H1 (cell line): ENCODE data around the gene PDP2. TPM values are rescaled to one million over a fixed set of nuclear protein-coding genes. Genes with fewer than 3 reads are reported as not detected.
A peak's percentile ranks its signal among the peaks of the same experiment; 100 is the strongest.

Source experiments
- CTCF ChIA-PET: fragments of 300-600 bp; sonication (Branson Sonifier 250); formaldehyde crosslinking; loops from one replicate; lab custom pipeline; 2021; ENCODE audit not compliant: partially characterized antibody; lab: Charles Lee
- POLR2A ChIA-PET: fragments of 300-600 bp; sonication (Branson Sonifier 250); formaldehyde crosslinking; loops from one replicate; lab custom pipeline; 2021; ENCODE audit warnings: inconsistent platforms; ENCODE audit not compliant: partially characterized antibody; lab: Charles Lee
- DNase-seq, 2 experiments: peaks; one replicate each; pipeline versions ENCODE4 v3.0.0 to v3.0.0-alpha.2; 2010 to 2022; ENCODE audit warnings: low spot score in 2 of 2, low read depth in 1 of 2, mixed read lengths in 1 of 2
- FAIRE-seq: peaks from 2 replicates; lab custom pipeline; 2011; peaks lifted over from hg19 to GRCh38; lab: Jason Lieb, UNC
- H2AFZ ChIP-seq: 2 replicates; pipeline ENCODE4 v1.8.1; 2012; ENCODE audit warnings: low read length, inconsistent platforms
- H2AK5ac ChIP-seq: 2 replicates; pipeline ENCODE4 v1.6.1; 2013; ENCODE audit warnings: low read depth, low read length
- H2BK120ac ChIP-seq: replicated peaks from 2 replicates; pipeline ENCODE3; 2013; ENCODE audit warnings: low read depth, low read length, inconsistent platforms
- H2BK12ac ChIP-seq: 2 replicates; pipeline ENCODE4 v1.6.1; 2013; ENCODE audit warnings: low read depth, low read length
- H2BK15ac ChIP-seq: 2 replicates; pipeline ENCODE4 v1.6.1; 2013; ENCODE audit warnings: low read length
- H2BK20ac ChIP-seq: 2 replicates; pipeline ENCODE4 v1.6.1; 2013; ENCODE audit warnings: low read length
- H2BK5ac ChIP-seq: 2 replicates; pipeline ENCODE4 v1.6.1; 2013; ENCODE audit warnings: low read depth, low read length
- H3K14ac ChIP-seq: 2 replicates; pipeline ENCODE4 v1.6.1; 2013; ENCODE audit warnings: inconsistent platforms; ENCODE audit not compliant: insufficient read length
- H3K18ac ChIP-seq: 2 replicates; pipeline ENCODE4 v1.6.1; 2013; ENCODE audit warnings: low read length; ENCODE audit errors: extremely low read depth
- H3K23ac ChIP-seq: 2 replicates; pipeline ENCODE4 v1.6.1; 2013; ENCODE audit warnings: inconsistent platforms; ENCODE audit not compliant: insufficient read length
- H3K23me2 ChIP-seq: 2 replicates; pipeline ENCODE4 v1.6.1; 2013; ENCODE audit warnings: low read depth, low read length
- H3K27ac ChIP-seq: 2 replicates; pipeline ENCODE4 v1.6.1; 2011; ENCODE audit warnings: low read depth, low read length, inconsistent platforms
- H3K27me3 ChIP-seq, 4 experiments: replicated peaks in 1 of 4; 1 replicate in 1 of 4; 2 replicates in 3 of 4; pipeline versions ENCODE4 v1.6.1 to v1.8.1; 2011 to 2013; ENCODE audit warnings: low read length in 3 of 4, mild to moderate bottlenecking in 3 of 4, inconsistent platforms in 2 of 4, mixed read lengths in 2 of 4, moderate library complexity in 1 of 4; ENCODE audit not compliant: control insufficient read depth in 3 of 4, insufficient read depth in 3 of 4; ENCODE audit errors: extremely low read depth in 1 of 4
- H3K36me3 ChIP-seq, 4 experiments: 2 replicates each; pipeline versions ENCODE4 v1.6.1 to v1.8.1; 2011 to 2013; ENCODE audit warnings: mild to moderate bottlenecking in 4 of 4, low read length in 3 of 4, moderate library complexity in 2 of 4, control low read depth in 1 of 4, inconsistent platforms in 1 of 4; ENCODE audit not compliant: insufficient read depth in 4 of 4, control insufficient read depth in 2 of 4
- H3K4ac ChIP-seq: replicated peaks from 2 replicates; pipeline ENCODE3; 2013; ENCODE audit warnings: low read length, low read depth, mixed read lengths, inconsistent platforms; ENCODE audit not compliant: insufficient read length
- H3K4me1 ChIP-seq, 4 experiments: replicated peaks in 1 of 4; 1 replicate in 1 of 4; 2 replicates in 3 of 4; pipeline versions ENCODE4 v1.6.1 to v1.8.1; 2011 to 2013; ENCODE audit warnings: low read length in 3 of 4, inconsistent platforms in 2 of 4, mixed read lengths in 1 of 4; ENCODE audit not compliant: insufficient read depth in 4 of 4, control insufficient read depth in 3 of 4
- H3K4me2 ChIP-seq, 2 experiments: 2 replicates each; pipeline versions ENCODE4 v1.6.1 to v1.8.1; 2011 to 2013; ENCODE audit warnings: low read depth in 2 of 2, low read length in 2 of 2, control low read depth in 1 of 2, inconsistent platforms in 1 of 2, mild to moderate bottlenecking in 1 of 2; ENCODE audit not compliant: insufficient read depth in 1 of 2
- H3K4me3 ChIP-seq, 4 experiments: fragments of 200-600, 300-600 bp in 1 of 4; sonication (generic), shearing (Covaris generic), sonication (Bioruptor Twin) in 1 of 4; 2 replicates each; pipeline versions ENCODE4 v1.5.1 to v1.8.1; 2011 to 2016; ENCODE audit warnings: low read length in 4 of 4, low read depth in 3 of 4, control low read depth in 2 of 4, inconsistent platforms in 2 of 4, mild to moderate bottlenecking in 2 of 4, mixed read lengths in 1 of 4, moderate library complexity in 1 of 4; ENCODE audit not compliant: insufficient read depth in 2 of 4; ENCODE audit errors: extremely low read depth in 1 of 4
- H3K56ac ChIP-seq: replicated peaks from 2 replicates; pipeline ENCODE3; 2013; ENCODE audit warnings: low read depth, mild to moderate bottlenecking, mixed read lengths, low read length, inconsistent platforms; ENCODE audit not compliant: insufficient read length
- H3K79me1 ChIP-seq: 2 replicates; pipeline ENCODE4 v1.6.1; 2013; ENCODE audit warnings: low read depth, low read length, control low read depth
- H3K79me2 ChIP-seq, 2 experiments: 2 replicates each; pipeline versions ENCODE4 v1.6.1 to v1.8.1; 2012 to 2013; ENCODE audit warnings: low read length in 2 of 2, mild to moderate bottlenecking in 2 of 2, inconsistent platforms in 1 of 2; ENCODE audit not compliant: insufficient read depth in 2 of 2, control insufficient read depth in 1 of 2
- H3K9ac ChIP-seq, 4 experiments: replicated peaks in 1 of 4; 1 replicate in 1 of 4; 2 replicates in 3 of 4; pipeline versions ENCODE4 v1.6.1 to v1.8.1; 2011 to 2013; ENCODE audit warnings: low read depth in 3 of 4, low read length in 3 of 4, control low read depth in 2 of 4, mild to moderate bottlenecking in 2 of 4, moderate library complexity in 2 of 4, inconsistent platforms in 1 of 4; ENCODE audit errors: extremely low read depth in 1 of 4
- H3K9me3 ChIP-seq, 2 experiments: 2 replicates each; pipeline versions ENCODE4 v1.6.1 to v1.8.1; 2012 to 2013; ENCODE audit warnings: mild to moderate bottlenecking in 2 of 2, moderate library complexity in 2 of 2, control low read depth in 1 of 2, inconsistent platforms in 1 of 2, low read depth in 1 of 2, low read length in 1 of 2, mixed read lengths in 1 of 2; ENCODE audit not compliant: insufficient read depth in 2 of 2
- H4K20me1 ChIP-seq, 2 experiments: replicated peaks in 1 of 2; 2 replicates each; pipeline versions ENCODE3 to v1.8.1; 2011 to 2013; ENCODE audit warnings: inconsistent platforms in 2 of 2, low read length in 2 of 2, mild to moderate bottlenecking in 1 of 2; ENCODE audit not compliant: insufficient read depth in 2 of 2, control insufficient read depth in 1 of 2
- H4K5ac ChIP-seq: 2 replicates; pipeline ENCODE4 v1.6.1; 2013; ENCODE audit warnings: low read length, low read depth, mixed read lengths, inconsistent platforms; ENCODE audit not compliant: insufficient read length
- H4K8ac ChIP-seq: 2 replicates; pipeline ENCODE4 v1.8.0; 2013; ENCODE audit warnings: mild to moderate bottlenecking, moderate library complexity, low read length, inconsistent platforms; ENCODE audit not compliant: insufficient read depth; ENCODE audit errors: extremely low read depth
- H4K91ac ChIP-seq: replicated peaks from 2 replicates; pipeline ENCODE3; 2013; ENCODE audit warnings: low read length, mixed read lengths, inconsistent platforms; ENCODE audit not compliant: insufficient read length
- HDAC2 ChIP-seq, 2 experiments: fragments of 300-600 bp in 1 of 2; sonication (generic) in 1 of 2; IDR thresholded peaks; 2 replicates each; pipeline ENCODE4 v1.6.1; 2011 to 2012; ENCODE audit warnings: low read depth in 2 of 2, low read length in 2 of 2, mild to moderate bottlenecking in 2 of 2, moderate library complexity in 2 of 2, borderline replicate concordance in 1 of 2, inconsistent platforms in 1 of 2
- KDM1A ChIP-seq: fragments of 200-600, 300-600 bp; sonication (generic); IDR thresholded peaks from 2 replicates; pipeline ENCODE4 v1.7.1; 2016; ENCODE audit warnings: mild to moderate bottlenecking, low read length, borderline replicate concordance
- SIX5 ChIP-seq: IDR thresholded peaks from 2 replicates; pipeline ENCODE4 v1.6.1; 2011; ENCODE audit warnings: mild to moderate bottlenecking, low read depth, low read length
- SP1 ChIP-seq: IDR thresholded peaks from 2 replicates; pipeline ENCODE4 v1.6.1; 2011; ENCODE audit warnings: low read depth, low read length
- YY1 ChIP-seq: IDR thresholded peaks from 2 replicates; pipeline ENCODE4 v1.6.1; 2011; ENCODE audit warnings: low read depth, mild to moderate bottlenecking, low read length
- ZNF274 ChIP-seq: IDR thresholded peaks from 2 replicates; pipeline ENCODE4 v1.7.0; 2012; ENCODE audit warnings: low read length, borderline replicate concordance; ENCODE audit errors: extremely low read depth
- WGBS, 2 experiments: shearing (Covaris generic) in 1 of 2; methylation state at CpG; one replicate each; pipeline versions ENCODE4 v1.1.6 to v1.1.7; 2013 to 2015; ENCODE audit warnings: low lambda C conversion rate in 2 of 2, mixed read lengths in 2 of 2, inconsistent platforms in 1 of 2, low coverage in 1 of 2, missing lambda C conversion rate in 1 of 2; ENCODE audit not compliant: insufficient replicate concordance in 2 of 2, insufficient coverage in 1 of 2, insufficient read length in 1 of 2; ENCODE audit errors: extremely low coverage in 1 of 2, missing lambda C conversion rate in 1 of 2; 5-methylcytosine and 5-hydroxymethylcytosine counted together
- polyA plus RNA-seq, 7 experiments: library from polyadenylated mRNA; depleted of rRNA in 3 of 7; stranded (reverse) in 5 of 7; unstranded in 2 of 7; fragments of >200 nt in 5 of 7; fragments of 200-250 nt in 2 of 7; gene quantifications; 1 replicate in 5 of 7; 2 replicates in 1 of 7; 4 replicates in 1 of 7; pipeline versions ENCODE4 v1.2.1 to v1.2.3, GENCODE V29; 2011 to 2013; ENCODE audit warnings: missing spikeins in 2 of 7, mixed read lengths in 2 of 7
- total RNA-seq: library from RNA; stranded (reverse); fragmentation: NEBNext Ultra II Directional; extraction: Animal tissue kit (Norgen Biotek cat#: 25700); gene quantifications from 2 replicates; pipeline ENCODE4 v1.2.1, GENCODE V29; 2021

The PDP2 gene
- total and polyA plus RNA-seq, 2 of the 8 experiments (the other 6 are each of a cell fraction or from before 2014, with no cell fraction given): 11.7 to 36.5 TPM

- Histone ChIP-seq H2BK120ac (no peak overlapping the region), H3K4me3 (no peak overlapping the region), H2BK20ac (no peak overlapping the region), H4K5ac (no peak overlapping the region), H3K23ac (no peak overlapping the region), H3K36me3 (no peaks in the 10 kb centered on the region), H2BK5ac (no peak overlapping the region), H4K20me1 (peaks cover 0 to 2% of the 10 kb centered on the region in 2 experiments), H3K4ac (no peak overlapping the region), H3K79me2 (no peaks in the 10 kb centered on the region), H3K9ac (no peak overlapping the region), H3K9me3 (no peaks in the 10 kb centered on the region), H2BK12ac (no peak overlapping the region), H2BK15ac (0 out of 2 replicates have a peak overlapping the region, but pooled peaks have one; percentile 49), H3K18ac (no peak overlapping the region), H3K27me3 (no peaks in the 10 kb centered on the region; a peak in 3 of 7 replicates), H3K56ac (no peak overlapping the region), H3K4me2 (no peak overlapping the region), H2AFZ (no peak overlapping the region), H3K27ac (no peak overlapping the region), H2AK5ac (no peak overlapping the region), H4K91ac (no peak overlapping the region), H3K4me1 (peaks cover 0 to 3% (median 0%) of the 10 kb centered on the region in 4 experiments; a peak in 2 of 7 replicates), H3K14ac (no peak overlapping the region), H3K79me1 (no peaks in the 10 kb centered on the region), H3K23me2 (peaks cover 3% of the 10 kb centered on the region; the same call in 1 of the 2 replicates), H4K8ac (peak overlapping the region; percentile 84)
- 82% methylated on average over 14 of the region's 14 CpGs; no CpG with 5 or more reads in 1 of the 2 experiments for WGBS, 2 experiments
- FAIRE-seq: no peak
- POLR2A ChIA-PET: interaction anchor here (0.7 to 1.7 kb wide), 2 partner anchors 14 to 26 kb away, joined by 3 to 5 read pairs; no protein-coding TSS in a partner anchor
- DNase-seq: no peak
- CTCF ChIA-PET: interaction anchor here (0.7 to 42.0 kb wide), 21 partner anchors 5 to 234 kb away, joined by 3 to 1009 read pairs (median 4); partner anchors contain the start of genes CDH16, CES3, CIAO2B and PDP2
- TF ChIP-seq KDM1A: no peak
- no peak for TF ChIP-seq HDAC2 (IDR thresholded peaks at IDR 0.05; ENCODE audit: borderline replicate concordance in 1 of 2, low read depth in 2 of 2, low read length in 2 of 2)
- TF ChIP-seq ZNF274: no peak
- TF ChIP-seq YY1: no peak
- no peak for TF ChIP-seq SIX5
- no peak for TF ChIP-seq SP1
Observed at GRCh38 chr16:66910175-66910940, 30.0 kb downstream of the PDP2 start.
